Fibroblast of lung (primary cell): ENCODE data around the gene PPFIA2. TPM values are rescaled to one million over a fixed set of nuclear protein-coding genes. Genes with fewer than 3 reads are reported as not detected.

Experiments used
- DNase-seq, 2 donors: peaks; one replicate each; pipeline versions ENCODE4 v3.0.0 to v3.0.0-alpha.2; 2010; ENCODE audit warnings: low read depth in 2 of 2
- H2AFZ ChIP-seq: 2 replicates; pipeline ENCODE4 v1.5.1; 2012; ENCODE audit warnings: low read length, control low read depth, inconsistent platforms
- H3K27ac ChIP-seq: 2 replicates; pipeline ENCODE4 v1.5.1; 2011; ENCODE audit warnings: low read length, control low read depth; ENCODE audit not compliant: insufficient read depth
- H3K27me3 ChIP-seq: 2 replicates; pipeline ENCODE4 v1.5.1; 2011; ENCODE audit warnings: mild to moderate bottlenecking, low read length; ENCODE audit not compliant: control insufficient read depth, insufficient read depth
- H3K36me3 ChIP-seq: 2 replicates; pipeline ENCODE4 v1.5.1; 2011; ENCODE audit warnings: low read length; ENCODE audit not compliant: control insufficient read depth, insufficient read depth
- H3K4me1 ChIP-seq: 2 replicates; pipeline ENCODE4 v1.5.1; 2011; ENCODE audit warnings: low read length; ENCODE audit not compliant: control insufficient read depth, insufficient read depth; ENCODE audit errors: extremely low read depth
- H3K4me2 ChIP-seq: 2 replicates; pipeline ENCODE4 v1.5.1; 2011; ENCODE audit warnings: low read length, control low read depth; ENCODE audit not compliant: insufficient read depth; ENCODE audit errors: extremely low read depth
- H3K4me3 ChIP-seq, 4 experiments: fragments of 200-600 bp in 1 of 4; sonication (generic) in 1 of 4; replicated peaks in 1 of 4; 2 replicates each; pipeline ENCODE4 v1.5.1; 2011 to 2016; ENCODE audit warnings: low read length in 4 of 4, low read depth in 3 of 4, mild to moderate bottlenecking in 3 of 4, control low read depth in 2 of 4, inconsistent platforms in 1 of 4, mixed read lengths in 1 of 4; ENCODE audit not compliant: insufficient read depth in 1 of 4; ENCODE audit errors: control extremely low read depth in 1 of 4
- H3K79me2 ChIP-seq: 2 replicates; pipeline ENCODE4 v1.5.1; 2012; ENCODE audit warnings: mild to moderate bottlenecking, low read length, inconsistent platforms; ENCODE audit not compliant: control insufficient read depth, insufficient read depth
- H3K9ac ChIP-seq: 2 replicates; pipeline ENCODE4 v1.5.1; 2011; ENCODE audit warnings: mild to moderate bottlenecking, low read length, control low read depth; ENCODE audit not compliant: insufficient read depth
- H3K9me3 ChIP-seq: 2 replicates; pipeline ENCODE4 v1.5.1; 2012; ENCODE audit warnings: low read depth, low read length; ENCODE audit not compliant: control insufficient read depth, insufficient read depth
- H4K20me1 ChIP-seq: 2 replicates; pipeline ENCODE4 v1.5.1; 2011; ENCODE audit warnings: low read length; ENCODE audit not compliant: control insufficient read depth, insufficient read depth; ENCODE audit errors: extremely low read depth
- EZH2 ChIP-seq: IDR thresholded peaks from 2 replicates; pipeline ENCODE4 v1.5.1; 2012; ENCODE audit warnings: low read length, control low read depth, mild to moderate bottlenecking; ENCODE audit errors: missing control alignments
- polyA plus RNA-seq, 2 donors: library from polyadenylated mRNA; depleted of rRNA in 1 of 2; stranded (reverse) in 1 of 2; unstranded in 1 of 2; fragments of >200 nt; gene quantifications; 2 replicates each; pipeline ENCODE4 v1.2.1, GENCODE V29; 2011 to 2012; ENCODE audit warnings: missing spikeins in 1 of 2
- total RNA-seq: library from RNA; depleted of rRNA; stranded (reverse); fragments of >200 nt; gene quantifications from 2 replicates; pipeline ENCODE4 v1.2.1, GENCODE V29; 2014
- TF ChIP-seq, protein P1 (sequence below), 2 donors: IDR thresholded peaks in 1 of 2; conservative IDR thresholded peaks in 1 of 2; 1 replicate in 1 of 2; 2 replicates in 1 of 2; pipeline ENCODE4 v1.5.1; 2011 to 2012; ENCODE audit warnings: low read length in 2 of 2, control low read depth in 1 of 2, inconsistent platforms in 1 of 2, low read depth in 1 of 2, mild to moderate bottlenecking in 1 of 2

Gene PPFIA2
- total and polyA plus RNA-seq, 2 donors (not counting 1 experiment from before 2014, with no cell fraction given), result 0.54 to 2.1 TPM

DNA sequence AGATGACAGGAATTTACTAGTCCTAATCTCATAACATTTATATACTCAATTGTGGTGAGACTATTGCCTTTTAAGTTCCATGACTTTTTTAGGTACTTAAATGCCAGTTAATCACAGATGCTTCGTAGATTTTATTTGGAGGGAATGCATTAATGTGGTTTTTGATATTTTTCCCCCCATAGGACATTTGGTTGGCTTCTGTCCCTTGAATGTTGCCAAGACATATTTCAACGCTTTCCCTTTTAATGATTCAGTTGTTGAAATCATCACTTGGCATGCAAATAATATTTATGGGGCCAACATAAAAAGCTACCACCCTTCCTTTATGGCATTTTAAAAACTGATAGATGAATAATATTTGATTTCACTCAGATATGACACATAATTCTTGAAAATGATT, 509.2 kb downstream of the PPFIA2 start:
- no peaks in the 10 kb centered on the region for H3K9me3 ChIP-seq
- no peak overlapping the region for H3K4me3 ChIP-seq
- H3K9ac ChIP-seq, result no peak overlapping the region
- H2AFZ ChIP-seq, result no peak overlapping the region
- no peaks in the 10 kb centered on the region for H3K27me3 ChIP-seq
- H3K4me1 ChIP-seq, result no peaks in the 10 kb centered on the region
- TF ChIP-seq, protein P1, sequence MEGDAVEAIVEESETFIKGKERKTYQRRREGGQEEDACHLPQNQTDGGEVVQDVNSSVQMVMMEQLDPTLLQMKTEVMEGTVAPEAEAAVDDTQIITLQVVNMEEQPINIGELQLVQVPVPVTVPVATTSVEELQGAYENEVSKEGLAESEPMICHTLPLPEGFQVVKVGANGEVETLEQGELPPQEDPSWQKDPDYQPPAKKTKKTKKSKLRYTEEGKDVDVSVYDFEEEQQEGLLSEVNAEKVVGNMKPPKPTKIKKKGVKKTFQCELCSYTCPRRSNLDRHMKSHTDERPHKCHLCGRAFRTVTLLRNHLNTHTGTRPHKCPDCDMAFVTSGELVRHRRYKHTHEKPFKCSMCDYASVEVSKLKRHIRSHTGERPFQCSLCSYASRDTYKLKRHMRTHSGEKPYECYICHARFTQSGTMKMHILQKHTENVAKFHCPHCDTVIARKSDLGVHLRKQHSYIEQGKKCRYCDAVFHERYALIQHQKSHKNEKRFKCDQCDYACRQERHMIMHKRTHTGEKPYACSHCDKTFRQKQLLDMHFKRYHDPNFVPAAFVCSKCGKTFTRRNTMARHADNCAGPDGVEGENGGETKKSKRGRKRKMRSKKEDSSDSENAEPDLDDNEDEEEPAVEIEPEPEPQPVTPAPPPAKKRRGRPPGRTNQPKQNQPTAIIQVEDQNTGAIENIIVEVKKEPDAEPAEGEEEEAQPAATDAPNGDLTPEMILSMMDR (conservative IDR thresholded peaks at IDR 0.05 in 1 of 2, IDR thresholded peaks at IDR 0.05 in 1 of 2; ENCODE audit: low read depth in 1 of 2, low read length in 2 of 2), result no peak
- TF ChIP-seq EZH2, result no peak
- no peaks in the 10 kb centered on the region for H4K20me1 ChIP-seq
- H3K27ac ChIP-seq, result no peak overlapping the region
- no peak overlapping the region for H3K4me2 ChIP-seq
- no peaks in the 10 kb centered on the region for H3K36me3 ChIP-seq
- DNase-seq, result no peak
- H3K79me2 ChIP-seq, result no peaks in the 10 kb centered on the region

DNA sequence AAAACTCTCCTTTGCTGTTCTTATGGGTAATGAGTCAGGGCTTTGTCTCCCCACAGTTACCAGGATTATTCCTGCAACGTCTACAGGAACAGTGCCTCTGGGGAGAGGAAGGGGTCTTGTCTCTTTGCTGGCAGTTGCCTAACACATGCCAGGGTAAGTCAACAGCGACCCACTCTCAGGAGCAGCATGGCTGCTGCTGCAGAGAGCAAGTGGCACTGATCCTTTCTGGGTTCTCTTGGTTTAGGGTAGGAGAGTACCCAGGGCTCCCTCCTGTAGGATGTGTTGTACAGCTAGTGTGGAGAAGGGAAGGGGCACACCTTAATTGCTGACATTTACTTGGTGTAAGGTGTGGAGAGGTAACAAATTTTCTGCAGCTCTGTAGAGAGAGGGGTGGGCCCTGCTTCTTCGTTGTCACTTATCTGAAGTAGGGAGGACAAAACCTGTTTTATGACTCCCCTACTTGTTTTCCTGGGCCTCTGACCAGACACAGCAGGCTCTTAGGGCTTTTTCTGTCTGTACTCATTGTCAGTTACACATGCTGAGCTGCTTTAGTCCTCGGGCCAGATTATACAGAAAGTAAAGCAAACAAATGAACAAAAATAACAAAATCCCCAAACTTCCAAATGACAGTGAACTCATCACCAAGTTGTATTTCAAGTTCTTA, 513.1 kb downstream of the PPFIA2 start:
- no peak for DNase-seq
- no peaks in the 10 kb centered on the region for H3K27me3 ChIP-seq
- TF ChIP-seq, protein P1 (conservative IDR thresholded peaks at IDR 0.05 in 1 of 2, IDR thresholded peaks at IDR 0.05 in 1 of 2; ENCODE audit: low read depth in 1 of 2, low read length in 2 of 2), result no peak
- TF ChIP-seq EZH2, result no peak
- no peaks in the 10 kb centered on the region for H3K79me2 ChIP-seq
- H3K36me3 ChIP-seq, result no peaks in the 10 kb centered on the region
- no peak overlapping the region for H3K27ac ChIP-seq
- no peak overlapping the region for H3K4me2 ChIP-seq
- H3K4me3 ChIP-seq, result no peak overlapping the region
- no peak overlapping the region for H2AFZ ChIP-seq
- no peak overlapping the region for H3K9ac ChIP-seq
- no peaks in the 10 kb centered on the region for H3K9me3 ChIP-seq
- no peaks in the 10 kb centered on the region for H3K4me1 ChIP-seq
- no peaks in the 10 kb centered on the region for H4K20me1 ChIP-seq

DNA sequence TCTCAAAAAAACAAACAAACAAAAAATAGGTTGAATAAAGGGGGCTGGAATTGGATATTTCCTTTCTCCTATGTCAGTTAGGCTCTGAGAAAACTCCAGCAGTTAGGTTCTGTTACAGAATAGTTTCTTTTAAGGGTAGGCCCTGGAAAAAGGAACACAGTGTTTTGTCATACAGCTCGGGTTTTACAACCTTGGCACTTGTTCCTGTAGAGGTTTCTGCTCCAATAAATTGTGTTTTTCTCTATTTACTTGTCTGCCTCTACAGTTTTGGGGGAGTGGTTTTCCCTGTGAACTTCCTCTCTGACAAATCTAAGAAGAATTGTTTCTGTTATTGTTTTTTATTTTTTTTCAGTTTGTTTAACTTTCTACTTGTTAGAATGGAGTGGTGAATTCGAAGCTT, 513.7 kb downstream of the PPFIA2 start:
- H3K4me2 ChIP-seq, result no peak overlapping the region
- H3K4me1 ChIP-seq, result no peaks in the 10 kb centered on the region
- no peaks in the 10 kb centered on the region for H3K79me2 ChIP-seq
- H3K27ac ChIP-seq, result no peak overlapping the region
- H3K9ac ChIP-seq, result no peak overlapping the region
- no peak for TF ChIP-seq EZH2
- TF ChIP-seq, protein P1 (conservative IDR thresholded peaks at IDR 0.05 in 1 of 2, IDR thresholded peaks at IDR 0.05 in 1 of 2; ENCODE audit: low read depth in 1 of 2, low read length in 2 of 2), result no peak
- no peak overlapping the region for H2AFZ ChIP-seq
- DNase-seq, result no peak
- H3K4me3 ChIP-seq, result no peak overlapping the region
- H3K27me3 ChIP-seq, result no peaks in the 10 kb centered on the region
- H3K9me3 ChIP-seq, result no peaks in the 10 kb centered on the region
- H4K20me1 ChIP-seq, result no peaks in the 10 kb centered on the region
- no peaks in the 10 kb centered on the region for H3K36me3 ChIP-seq
